ENCODE results near the gene PTDSS2.

PTDSS2 gene

DNA sequence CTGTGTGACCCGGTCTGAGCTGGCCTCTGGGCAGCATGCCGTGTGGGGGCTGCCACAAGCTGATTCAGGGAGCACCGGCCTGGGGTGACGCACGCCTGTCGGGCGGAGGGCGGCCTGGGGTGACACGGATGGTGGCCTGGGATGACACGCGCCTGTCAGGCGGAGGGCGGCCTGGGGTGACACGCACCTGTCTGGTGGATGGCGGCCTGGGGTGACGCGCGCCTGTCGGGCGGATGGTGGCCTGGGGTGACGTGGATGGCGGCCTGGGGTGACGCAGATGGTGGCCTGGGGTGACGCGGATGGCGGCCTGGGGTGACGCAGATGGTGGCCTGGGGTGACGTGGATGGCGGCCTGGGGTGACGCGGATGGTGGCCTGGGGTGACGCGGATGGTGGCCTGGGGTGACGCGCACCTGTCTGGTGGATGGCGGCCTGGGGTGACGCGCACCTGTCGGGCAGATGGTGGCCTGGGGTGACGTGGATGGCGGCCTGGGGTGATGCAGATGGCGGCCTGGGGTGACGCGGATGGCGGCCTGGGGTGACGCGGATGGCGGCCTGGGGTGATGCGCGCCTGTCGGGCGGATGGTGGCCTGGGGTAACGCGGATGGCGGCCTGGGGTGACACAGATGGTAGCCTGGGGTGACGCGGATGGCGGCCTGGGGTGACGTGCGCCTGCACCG, 21.5 kb downstream of the PTDSS2 start:
- FAIRE-seq: no peak

DNA sequence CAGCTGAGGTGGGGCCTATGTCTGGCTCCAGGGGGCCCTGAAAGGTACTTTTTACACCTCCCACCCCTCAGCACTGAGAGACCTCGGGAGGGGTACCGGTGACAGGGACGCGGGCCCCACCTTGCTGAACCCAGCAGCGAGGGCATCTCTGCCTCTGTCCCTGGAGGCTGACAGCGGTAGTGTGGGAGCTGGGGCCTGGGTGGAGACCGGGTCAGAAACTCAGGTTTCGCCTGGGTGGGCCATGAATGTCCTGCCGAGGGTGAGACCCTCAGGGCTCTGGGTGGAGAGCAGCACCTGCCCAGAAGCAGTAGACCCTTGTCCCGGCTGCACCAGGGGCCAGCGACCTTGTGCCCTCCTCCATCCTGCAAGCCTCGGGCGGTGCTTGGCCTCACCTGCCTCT, 22.2 kb downstream of the PTDSS2 start:
- FAIRE-seq: no peak

DNA sequence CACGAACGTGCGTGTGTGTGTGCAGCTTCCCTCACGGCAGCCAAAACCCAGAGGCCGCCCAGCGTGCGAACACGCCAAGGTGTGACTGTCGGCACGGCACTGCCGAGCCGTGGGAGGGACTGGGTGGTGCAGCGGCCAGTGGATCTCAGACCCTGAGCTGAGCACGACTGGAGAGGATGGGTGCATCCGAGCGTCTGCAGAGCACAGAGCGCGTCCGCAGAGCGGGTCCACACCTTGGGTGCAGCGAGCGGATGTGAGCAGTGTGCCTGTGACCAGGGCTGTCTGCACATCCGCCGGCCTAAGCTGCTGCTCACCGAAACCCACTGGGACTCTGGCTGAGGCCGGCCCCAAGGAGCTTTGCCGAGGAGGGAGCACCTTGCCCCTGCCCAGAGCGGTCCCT, 22.7 kb downstream of the PTDSS2 start:
- FAIRE-seq: no peak

DNA sequence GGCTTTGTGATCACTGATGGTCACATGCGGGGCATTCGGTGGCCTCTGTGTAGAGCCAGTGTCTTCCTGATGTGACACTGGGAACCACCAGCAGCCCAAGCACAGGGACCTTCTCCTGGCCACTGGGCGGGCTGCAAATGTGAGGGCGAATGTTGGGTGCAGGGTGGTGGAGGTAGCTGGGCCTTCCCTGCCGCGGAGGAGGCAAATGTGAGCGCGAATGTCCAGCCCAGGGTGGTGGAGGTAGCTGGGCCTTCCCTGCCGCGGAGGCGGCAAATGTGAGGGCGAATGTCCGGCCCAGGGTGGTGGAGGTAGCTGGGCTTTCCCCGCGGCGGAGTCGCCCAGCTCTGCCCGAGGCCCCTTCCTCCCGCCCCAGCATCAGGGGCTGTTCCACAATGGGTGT, 23.3 kb downstream of the PTDSS2 start:
- no peak for FAIRE-seq

DNA sequence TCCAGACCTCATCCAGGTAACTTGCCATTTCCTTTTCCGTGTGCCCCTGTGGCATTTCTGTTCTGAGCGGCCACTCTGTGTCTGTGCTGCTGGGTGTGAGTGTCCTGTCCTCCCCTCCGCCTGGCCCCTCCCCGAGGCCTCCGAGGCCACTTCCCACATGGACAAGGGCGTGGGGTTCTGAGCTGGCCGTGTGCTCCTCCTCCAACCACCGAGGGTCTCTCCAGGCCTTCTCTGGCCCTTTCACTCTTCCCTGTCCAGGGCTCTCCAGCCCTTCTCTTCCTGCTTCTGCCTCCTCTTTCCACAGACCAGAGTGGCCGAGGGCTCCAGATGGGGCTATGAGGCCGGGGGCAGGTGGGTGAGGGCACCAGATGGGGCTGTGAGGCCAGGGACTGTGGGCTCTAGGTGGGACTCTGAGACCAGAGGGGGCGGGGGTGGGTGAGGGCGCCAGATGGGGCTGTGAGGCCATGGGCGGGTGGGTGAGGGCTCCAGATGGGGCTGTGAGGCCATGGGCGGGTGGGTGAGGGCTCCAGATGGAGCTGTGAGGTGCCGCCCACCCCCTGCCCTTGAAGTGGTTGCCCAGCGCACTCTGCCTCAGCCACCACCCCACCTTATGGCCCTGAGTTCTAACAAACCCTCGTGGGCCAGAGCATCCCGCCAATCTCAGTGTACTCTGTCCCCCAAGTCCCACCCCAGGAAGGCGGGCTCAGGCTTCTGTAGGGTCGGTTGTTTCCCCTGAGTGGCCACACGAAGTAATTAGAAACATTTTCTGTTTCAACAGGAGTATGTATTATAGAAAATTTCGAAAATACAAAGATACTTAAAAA, 24.1 kb downstream of the PTDSS2 start:
- FAIRE-seq: no peak

DNA sequence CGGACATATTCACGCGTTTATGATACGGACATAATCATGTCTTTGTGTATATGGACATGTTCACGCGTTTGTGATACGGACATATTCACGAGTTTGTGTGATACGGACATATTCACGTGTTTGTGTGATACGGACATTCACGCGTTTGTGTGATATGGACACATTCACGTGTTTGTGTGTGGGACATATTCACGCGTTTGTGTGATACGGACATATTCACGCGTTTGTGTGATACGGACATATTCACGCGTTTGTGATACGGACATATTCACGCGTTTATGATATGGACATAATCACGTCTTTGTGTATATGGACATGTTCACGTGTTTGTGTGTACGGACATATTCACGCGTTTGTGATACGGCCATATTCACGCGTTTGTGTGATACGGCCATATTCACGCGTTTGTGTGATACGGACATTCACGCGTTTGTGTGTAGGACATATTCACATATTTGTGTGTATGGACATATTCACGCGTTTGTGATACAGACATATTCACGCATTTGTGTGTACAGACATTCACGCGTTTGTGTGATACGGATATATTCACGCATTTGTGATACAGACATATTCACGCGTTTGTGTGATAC, 24.9 kb downstream of the PTDSS2 start:
- FAIRE-seq: no peak

DNA sequence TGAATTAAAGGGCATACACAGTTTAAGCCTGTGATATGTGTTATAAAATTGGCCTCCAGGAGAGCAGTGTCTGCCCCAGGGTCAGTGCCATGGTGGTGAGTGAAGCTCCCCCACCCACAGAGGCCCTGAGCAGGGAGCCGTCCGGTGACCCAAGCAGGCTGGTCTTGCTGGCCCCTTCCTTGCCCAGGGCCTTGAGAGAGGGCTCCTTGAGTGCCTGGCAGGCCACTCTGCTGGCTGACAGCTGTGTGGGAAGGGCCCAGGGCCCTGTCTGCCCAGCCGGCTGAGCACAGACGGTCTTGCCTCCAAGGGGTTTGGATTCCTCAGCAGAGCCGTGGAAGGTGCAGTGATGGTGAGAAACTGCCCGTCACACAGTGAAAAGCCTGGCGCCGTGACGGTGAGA, 25.9 kb downstream of the PTDSS2 start:
- FAIRE-seq: no peak

DNA sequence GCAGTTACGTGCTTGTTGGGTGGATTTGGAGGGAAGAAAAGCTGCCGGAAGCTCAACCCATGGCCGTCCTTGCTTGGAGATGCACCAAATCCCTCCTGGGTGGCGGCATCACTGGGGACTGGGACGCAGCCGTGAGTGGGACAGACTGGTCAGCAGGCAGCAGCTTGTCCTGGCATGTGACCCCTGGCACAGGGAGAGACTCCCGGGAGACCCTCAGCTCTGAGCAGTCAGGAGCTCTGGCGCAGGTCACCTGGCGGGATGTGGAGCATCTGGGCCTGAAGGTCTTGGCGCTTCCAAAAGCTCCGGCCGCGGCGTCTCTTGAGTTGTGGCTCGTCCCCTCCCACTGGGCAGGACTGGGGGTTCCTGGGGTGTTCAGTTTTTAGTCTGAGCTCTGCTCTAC, 26.3 kb downstream of the PTDSS2 start:
- FAIRE-seq: no peak

DNA sequence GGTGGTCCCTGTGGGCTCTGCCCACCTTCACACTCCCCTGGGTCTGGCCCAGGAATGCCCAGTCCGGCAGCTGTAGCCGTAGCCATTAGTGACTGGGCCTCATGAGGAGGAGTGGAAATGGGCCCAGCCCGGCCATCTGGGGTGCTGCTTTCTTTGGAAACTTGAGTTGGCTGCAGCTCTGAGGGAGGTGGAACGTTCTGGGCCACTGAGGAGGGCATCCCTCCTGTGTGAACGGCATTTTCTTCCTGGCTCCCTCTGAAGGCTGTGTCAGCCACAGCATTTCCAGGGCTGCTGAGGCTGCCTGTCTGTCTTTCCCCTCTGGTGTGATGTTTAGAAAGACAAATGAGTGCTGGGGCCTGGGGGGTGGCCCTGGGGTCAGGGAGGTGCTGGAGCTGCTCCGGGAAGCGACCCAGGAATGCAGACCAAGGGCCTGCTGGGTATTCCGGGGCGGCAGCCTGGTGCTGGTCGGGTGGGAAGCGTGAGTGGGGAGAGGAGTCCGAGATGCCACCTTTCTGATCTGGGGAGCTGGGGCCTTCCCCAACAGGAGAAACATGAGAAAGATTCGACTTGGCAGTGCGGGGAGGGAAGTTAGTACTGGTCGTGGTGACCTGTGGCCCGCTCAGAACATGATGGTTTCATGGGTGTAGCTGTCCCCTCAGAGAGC, 27.1 kb downstream of the PTDSS2 start:
- no peak for FAIRE-seq

DNA sequence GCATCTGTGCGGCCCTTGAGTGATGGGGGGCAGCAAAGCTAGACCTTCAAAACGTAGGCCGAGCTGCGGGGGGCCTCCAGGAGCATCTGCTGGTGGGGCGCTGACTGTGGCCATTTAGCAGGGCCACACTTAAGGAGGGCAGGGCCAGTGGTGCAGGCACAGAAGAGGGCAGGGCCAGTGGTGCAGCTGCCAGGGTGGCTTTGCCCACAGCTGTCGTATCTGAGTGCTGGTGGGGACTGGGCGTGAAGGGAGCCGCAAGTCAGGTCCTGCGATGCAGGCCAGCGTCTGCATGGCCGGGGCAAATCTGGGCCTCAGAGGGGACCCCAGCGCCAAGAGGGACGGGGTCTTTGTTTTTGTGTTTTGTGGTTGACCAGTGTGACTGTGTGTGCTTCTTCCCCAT, 29.2 kb downstream of the PTDSS2 start:
- FAIRE-seq: no peak

DNA sequence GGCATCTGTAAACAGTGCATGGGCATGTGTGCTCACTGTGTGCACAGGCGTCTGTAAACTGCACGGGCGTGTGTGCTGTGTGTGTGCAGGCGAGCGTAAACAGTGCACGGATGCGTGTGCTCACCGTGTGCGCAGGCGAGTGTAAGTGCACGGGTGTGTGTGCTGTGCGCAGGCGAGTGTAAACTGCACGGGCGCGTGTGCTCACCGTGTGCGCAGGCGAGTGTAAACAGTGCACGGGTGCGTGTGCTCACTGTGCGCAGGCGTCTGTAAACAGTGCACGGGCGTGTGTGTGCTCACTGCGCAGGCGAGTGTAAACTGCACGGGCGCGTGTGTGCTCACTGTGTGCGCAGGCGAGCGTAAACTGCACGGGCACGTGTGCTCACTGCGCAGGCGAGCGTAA, 34.5 kb downstream of the PTDSS2 start:
- no peak for FAIRE-seq

DNA sequence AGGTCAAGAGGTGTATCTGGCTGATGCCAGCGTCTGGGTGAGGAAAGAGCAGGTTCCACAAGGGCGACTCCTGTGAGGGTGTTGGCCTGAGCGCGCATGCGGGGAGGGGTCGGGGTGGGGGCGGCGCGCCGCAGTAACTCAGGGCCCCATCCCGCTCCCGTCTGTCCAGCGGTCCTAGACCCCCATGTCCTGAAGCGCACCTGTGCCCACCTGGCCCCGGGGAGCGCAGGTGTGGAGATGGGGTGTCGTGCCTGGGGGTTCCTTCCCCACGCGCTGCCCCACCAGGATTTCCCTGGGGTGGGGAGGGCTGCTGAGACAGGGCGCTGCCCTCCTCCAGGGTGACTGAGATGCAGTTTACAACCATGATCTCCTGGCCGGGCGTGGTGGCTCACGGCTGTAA, 36.1 kb downstream of the PTDSS2 start:
- no peak for FAIRE-seq

DNA sequence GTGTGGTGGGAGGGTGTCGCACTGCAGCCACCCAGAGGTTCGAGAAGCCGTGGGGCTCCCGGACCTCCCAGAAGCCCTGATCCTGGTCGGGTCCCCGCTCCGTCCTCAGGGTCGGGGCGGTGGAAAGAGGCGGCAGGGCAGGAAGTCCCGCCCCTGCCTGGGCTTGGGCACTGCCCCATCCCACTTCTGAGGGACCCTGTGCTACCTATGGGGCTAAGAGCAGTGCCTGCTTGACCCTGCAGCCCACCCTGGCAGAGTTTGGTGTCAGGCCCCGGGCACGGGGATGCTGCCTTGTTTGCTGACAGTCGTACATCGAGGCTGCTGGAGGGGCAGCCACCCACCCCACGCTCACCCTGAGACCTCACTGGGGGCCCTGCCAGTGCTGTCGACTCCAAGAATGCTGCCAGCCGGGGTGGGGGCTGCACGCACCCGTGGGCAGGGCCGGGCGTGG, 37.5 kb downstream of the PTDSS2 start:
- FAIRE-seq: no peak

DNA sequence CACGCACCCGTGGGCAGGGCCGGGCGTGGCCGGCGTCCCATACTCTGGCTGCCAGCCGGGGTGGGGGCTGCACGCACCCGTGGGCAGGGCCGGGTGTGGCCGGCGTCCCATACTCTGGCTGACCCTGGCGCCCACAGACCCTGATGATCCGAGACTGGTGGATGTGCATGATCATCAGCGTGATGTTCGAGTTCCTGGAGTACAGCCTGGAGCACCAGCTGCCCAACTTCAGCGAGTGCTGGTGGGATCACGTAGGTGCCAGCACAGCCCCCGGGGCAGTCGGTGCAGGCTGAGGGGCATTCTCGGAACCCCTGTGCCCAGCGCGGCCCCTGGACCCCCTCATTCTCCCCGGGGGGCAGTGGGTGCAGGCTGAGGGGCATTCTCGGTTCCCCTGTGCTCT, 38.0 kb downstream of the PTDSS2 start:
- no peak for FAIRE-seq

DNA sequence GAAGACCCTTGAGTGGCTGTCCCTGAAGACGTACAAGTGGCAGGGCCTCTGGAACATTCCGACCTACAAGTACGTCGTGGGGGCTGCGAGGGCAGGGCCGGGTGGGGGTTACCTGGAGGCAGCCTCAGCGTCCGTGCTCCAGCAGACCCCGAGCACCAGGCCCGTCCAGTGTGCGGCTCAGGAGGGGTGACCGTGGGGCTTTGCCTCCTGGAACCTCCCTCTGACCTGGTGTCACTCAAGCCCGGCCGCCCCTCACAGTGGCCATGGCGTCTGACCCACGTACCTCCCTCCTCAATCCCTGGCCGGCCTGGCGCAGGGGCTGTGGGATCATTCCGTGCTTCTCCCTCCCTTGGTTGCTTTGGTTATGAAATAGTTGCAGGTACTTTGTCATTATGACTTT, 38.5 kb downstream of the PTDSS2 start:
- FAIRE-seq: no peak

DNA sequence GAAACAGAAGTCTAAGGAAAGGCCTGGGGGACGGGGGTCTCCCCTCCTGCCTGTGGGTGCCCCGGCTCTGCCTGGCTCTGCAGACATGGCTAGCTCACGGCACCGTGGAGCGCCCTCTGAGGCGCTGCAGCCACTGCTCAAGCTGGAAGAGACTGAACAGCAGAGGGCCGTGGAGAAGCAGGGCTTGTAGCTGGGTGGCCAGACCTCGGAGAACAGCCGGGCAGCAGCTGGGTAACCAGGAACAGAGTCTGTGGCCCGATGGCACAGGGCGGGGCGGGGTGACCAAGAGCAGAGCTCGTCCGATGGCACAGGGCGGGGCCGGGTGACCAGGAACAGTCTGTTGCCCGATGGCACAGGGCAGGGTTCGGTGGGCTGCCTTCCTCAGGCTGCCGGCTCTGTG, 38.9 kb downstream of the PTDSS2 start:
- no peak for FAIRE-seq

DNA sequence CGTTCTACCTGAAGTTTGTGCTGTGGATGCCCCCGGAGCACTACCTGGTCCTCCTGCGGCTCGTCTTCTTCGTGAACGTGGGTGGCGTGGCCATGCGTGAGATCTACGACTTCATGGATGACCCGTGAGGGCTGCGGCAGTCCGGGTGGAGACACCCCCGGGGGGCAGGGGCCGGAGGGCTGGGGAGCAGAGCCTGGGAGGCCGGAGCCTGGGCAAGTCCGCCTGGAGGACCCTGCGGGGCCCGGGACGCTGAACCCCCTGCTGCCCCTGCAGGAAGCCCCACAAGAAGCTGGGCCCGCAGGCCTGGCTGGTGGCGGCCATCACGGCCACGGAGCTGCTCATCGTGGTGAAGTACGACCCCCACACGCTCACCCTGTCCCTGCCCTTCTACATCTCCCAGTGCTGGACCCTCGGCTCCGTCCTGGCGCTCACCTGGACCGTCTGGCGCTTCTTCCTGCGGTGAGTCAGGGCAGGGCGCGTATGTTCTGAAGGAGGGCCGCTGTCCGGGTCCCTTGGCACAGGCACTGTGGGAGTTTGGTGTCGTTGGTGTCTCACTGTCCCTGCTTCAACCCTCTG, 39.6 kb downstream of the PTDSS2 start:
- FAIRE-seq: no peak

DNA sequence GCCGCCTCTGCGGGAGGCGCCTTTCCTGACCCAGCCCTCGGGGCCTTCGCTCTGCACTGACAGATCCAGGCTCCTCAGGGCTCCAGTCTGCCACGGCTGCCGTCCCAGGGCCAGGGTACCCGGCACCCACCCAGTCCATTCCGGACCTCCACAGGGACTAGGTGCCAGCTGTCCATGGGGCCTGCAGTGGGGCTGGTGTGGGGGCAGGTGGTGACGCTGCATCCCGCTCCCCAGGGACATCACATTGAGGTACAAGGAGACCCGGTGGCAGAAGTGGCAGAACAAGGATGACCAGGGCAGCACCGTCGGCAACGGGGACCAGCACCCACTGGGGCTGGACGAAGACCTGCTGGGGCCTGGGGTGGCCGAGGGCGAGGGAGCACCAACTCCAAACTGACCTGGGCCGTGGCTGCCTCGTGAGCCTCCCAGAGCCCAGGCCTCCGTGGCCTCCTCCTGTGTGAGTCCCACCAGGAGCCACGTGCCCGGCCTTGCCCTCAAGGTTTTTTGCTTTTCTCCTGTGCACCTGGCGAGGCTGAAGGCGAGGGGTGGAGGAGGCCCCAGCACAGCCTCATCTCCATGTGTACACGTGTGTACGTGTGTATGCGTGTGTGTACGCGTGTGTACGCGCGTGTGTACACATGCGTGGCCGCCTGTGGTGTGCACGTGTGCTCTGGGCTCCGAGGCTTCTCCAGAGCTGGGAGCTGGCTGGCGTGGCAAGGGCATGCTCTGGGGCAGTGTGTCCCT, 40.3 kb downstream of the PTDSS2 start:
- no peak for FAIRE-seq

DNA sequence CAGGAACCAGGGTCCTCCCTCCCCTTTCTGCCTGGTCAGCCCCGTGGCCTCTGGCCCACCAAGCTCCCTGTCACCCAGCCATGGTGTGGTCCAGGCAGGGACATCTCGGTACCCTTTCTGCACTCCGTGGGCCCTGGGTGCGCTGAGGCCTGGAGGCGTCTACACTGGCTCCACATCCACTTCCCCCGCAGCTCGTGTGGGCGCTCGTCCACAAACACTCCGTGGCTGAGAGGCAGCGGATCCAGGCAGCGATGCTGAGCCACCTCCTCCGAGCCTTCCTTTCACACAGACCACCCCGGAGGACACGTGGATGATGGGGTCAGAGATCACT, 40.8 kb downstream of the PTDSS2 start:
- no peak for FAIRE-seq

DNA sequence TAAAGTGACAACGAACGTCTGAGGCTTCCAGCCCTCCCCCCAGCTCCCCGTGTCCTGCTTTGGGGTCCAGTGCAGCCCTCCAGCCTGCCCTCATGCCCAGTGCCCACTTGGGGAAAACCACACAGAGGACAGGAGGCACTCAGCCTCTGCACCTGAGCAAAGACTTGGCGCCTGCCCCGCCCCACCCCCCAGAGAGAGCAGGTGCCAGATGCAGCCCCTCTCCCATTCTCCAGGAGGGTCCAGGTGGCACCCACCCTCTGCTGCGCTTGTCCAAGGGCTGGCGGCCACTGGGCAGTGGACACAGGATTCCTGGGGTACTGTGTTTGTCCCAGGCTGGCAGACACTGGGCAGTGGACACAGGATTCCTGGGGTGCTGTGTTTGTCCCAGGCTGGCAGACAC, 41.3 kb downstream of the PTDSS2 start:
- no peak for FAIRE-seq

DNA sequence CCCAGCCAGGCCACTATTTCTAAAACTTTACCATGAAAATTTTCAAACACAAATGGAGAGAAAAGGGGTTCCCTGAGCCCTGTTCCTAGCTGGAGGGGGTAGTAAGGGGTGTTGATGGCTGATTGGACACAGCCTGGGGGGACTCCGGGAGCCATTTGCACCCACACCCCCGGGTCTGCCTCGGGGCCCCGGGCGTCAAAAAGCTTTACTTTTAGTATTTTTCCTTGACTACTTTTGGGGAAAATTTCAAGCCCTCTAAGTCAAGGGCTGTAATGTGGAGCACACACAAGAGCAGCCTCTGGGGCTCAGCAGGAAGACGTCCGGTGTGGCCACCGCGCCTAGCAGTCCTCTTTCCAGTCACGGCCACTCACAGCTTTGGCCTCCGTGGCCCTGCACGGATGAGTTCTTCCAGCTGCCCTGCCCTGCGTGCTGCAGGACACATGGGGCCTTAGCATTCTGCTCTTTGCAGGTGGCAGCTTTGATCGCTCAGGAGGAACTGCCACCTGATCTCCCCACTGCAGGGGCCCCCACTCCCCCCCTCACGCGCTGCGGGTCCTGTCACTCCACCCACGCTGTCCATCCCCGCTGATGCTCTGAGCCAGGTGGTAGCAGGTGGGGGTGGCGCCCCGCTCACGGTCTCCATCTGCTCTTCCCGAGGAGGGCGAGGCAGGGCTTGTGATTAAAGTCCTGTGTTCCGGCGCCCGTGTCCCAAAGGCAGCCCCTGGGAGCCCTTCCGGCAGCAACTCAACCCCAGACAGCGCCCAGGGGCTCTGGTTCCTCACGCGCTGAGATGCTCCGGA, 42.5 kb downstream of the PTDSS2 start:
- no peak for FAIRE-seq
